Activated naive CD8-positive, alpha-beta T cell treated with anti-CD3 and anti-CD28 coated beads, Interleukin-2, amount 50 U/mL, for 16 hours (primary cell): ENCODE results near the gene DUSP8.

ENCODE experiments used
- DNase-seq: peaks from one replicate; pipeline ENCODE4 v3.0.0-alpha.2; 2020; ENCODE audit warnings: low read depth, low spot score

DUSP8 gene

DNA sequence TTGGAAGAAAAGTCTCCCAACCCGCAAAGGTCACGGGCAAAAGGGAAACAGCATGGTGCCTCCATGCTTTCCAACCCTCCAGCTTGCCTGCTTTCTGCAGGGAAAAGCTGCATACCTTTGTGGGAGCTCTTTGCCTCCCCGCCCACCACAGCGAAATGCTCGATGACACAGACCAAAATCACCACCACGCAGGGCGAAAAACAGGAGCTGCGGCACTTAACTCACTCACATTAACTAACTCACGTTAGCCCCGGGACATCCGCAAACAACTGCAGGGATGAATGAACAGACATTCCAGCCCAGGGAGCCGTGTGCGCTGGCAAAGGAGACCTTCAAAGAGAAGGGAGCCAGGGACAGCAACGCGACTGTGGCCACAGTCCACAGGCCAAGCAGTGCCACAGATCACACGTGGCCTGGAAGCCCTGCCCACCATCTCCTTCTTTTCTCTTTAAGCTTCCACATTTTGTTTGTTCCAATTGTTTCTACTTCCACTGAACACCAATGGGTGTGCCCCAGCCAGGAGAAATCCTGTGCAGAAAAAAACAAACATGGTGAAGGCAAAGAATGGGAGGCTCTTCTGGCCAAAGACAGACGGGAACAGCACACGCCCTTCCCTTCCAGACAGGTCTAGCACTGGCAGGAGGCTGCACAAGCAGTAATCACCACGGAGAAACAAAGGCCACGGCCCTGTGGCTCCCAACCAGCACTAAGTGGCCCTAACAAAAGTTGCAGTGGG is 39.3 kb downstream of the DUSP8 start:
- no peak for DNase-seq

DNA sequence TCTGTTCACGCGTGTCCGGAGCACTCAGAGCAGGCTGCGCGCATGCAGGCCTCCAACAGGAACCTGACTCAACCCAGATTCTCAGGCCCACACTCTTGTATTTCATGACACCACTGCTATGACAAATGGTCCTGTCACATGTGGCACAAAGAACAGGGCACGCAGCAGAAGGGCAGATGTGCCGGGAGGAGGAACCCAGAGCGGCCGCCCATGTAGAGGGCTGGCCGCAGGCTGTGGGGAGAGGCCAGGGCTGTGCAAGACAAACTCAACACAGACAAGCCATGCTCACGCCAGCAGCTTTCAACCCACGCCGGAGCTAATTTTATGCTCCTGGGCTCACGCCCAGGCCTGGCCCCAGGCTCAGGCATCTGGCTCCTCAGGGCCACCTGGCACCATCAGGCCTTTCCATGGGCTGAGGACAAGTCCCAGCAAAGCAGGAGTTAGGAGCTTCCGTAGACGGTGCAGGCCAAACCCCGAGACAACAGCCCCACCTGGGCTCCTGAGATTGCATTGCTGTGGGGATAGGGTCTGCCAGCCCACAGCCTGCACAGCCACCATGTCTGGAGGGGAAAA is 40.0 kb downstream of the DUSP8 start:
- DNase-seq: no peak

DNA sequence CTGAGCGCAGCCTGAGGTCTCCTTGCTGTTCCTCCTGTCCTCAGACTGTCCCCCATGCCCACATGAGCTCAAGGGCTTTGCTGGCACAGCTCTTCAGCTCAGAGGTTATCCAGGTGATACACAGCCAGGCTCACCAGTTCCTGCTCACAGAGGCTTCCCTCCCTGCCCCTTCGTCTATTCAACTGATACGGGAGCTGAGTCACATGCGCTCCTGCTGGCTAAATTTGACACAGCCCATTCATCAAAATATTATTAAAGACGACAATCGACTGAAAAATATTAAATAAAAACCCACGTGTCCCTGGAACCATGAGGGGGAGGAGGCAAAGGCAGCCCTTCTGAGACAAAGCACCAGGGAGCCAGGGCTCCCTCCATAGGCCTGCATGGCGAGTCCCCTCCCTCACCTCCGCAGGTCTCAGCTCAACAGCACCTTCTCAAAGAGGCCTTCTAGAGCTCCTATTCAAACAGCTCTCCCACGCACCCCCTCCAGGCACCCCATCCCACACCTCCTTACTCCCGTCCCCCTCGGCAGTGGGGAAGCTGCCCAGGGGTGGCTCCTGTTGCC is 40.5 kb downstream of the DUSP8 start:
- DNase-seq: no peak

DNA sequence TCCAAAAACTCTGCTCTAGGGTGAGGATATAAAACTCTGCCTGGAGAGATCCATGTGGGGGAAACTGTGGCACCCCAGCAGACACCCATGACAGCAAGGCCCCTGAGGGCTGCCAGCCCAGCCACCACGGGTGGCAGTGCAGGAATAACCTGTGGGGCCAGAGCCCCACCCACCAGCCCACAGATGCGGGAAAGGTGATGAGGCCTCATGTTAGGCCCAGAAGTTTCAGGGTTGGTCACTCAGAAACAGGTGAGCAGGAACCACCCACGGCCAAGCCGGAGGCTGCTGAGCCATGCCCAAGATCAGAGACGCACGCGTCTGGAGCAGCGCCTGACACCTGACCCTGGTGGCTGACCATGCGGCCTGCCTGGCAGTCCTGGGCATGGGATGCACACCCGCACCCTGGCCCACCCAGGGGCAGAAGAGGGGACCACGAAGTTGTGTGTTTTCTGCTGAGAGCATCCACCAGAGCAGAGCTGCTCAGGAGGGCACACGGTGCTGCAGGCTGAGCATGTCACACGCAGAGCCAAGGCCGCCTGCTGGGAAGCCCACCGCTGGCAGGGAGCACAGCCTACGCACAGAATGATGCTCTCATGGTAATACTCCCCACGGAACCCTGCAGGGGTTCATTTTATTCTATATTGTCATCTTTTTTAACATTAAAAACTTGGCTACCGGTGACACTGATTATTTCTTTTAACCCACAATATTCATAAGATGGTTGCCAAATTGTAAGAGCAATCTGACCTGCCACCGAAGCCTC is 41.2 kb downstream of the DUSP8 start:
- no peak for DNase-seq

DNA sequence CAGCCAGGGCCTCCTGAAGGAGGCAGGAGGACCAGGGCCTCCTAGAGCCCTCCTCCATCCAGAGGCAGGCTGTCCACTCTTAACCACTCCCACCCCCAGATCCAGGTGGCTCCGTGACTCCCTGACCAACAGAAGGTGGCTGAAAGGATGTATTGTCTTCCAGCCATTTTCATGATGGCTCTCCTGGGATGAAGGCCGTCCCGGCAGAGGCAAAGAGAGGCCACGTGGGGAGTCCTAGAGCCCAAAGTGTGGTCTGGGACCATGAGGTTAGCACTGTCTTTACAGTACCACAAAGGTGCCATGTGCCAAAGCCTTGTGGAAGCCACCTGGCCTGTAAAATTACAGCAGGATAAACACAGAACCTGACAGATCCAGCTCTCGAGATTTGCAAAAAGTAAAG is 42.3 kb downstream of the DUSP8 start:
- DNase-seq: no peak

DNA sequence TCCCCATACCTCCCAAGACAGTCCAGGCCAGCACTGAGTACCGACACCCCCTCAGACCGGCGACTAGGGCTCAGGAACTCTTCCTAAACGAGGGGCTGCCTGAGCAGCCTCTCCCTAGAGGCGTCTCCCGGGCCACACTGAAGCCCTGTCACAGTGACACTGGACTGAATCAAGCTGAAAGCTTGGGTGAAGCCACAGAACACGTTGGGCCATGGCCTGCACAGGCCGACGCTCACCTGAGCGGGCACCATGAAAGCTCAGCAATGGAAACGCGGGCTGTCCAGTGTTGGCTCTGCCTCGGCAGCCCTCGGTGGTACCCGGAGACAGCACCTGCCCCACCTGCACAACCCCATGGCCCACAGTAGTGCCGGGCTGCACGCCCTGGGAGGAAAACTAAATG is 42.8 kb downstream of the DUSP8 start:
- DNase-seq: no peak

DNA sequence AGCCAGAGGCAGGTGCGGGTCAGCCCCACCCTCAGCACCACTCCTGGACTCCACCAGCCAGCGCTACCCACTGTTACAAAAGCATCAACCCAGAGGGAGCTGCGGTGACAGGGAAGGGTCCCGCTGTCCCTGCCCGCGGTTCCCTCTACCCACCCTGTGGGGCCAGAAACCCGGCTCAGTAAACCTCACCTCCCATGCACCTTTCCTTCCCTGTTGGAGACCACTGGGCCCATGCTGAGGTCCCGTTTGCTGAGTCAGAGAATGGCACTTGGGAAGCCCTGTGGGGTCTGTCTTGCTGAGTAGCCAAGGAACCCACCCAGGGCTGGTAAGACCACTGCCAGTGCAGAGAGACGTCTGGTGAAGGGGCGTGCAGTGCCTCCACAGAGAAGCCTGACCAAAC is 43.4 kb downstream of the DUSP8 start:
- no peak for DNase-seq

DNA sequence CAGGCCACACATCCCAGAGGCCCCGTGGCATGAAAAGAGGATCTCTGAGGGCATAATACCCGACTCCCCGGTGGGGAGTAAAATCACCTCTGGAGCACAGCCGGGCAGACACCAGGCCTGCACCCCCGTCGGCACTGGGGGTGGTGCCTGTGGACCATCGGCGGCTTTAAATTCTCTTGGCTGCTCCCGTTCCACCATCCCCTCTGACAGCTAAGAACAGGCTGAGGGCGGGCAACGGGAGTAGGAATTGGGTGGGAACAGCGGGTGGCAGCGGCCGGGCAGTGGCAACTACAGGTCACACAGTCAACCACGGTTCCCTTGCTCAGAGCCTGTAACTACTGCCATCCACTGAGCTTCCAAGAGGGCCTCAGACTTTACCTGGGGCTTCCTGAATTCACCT is 45.3 kb downstream of the DUSP8 start:
- no peak for DNase-seq

DNA sequence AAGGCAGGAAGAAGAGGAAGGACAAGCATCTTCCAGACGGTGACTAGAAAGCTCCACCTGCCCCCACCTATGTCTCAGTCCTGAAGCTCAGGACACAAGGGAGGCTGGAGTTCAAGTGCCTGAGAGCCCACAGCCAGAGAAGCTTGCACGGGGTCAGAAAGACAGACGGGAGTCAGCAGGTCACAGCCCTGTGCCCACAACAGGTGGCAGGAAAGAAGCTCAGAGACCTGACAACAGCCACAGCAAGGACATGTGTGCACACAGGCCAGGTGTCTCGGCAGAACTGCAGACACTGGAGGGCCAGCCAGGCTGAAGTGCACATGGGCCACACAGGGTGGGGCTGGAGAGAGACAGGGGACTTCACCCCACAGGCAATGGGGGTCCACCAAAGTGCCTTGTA is 48.3 kb downstream of the DUSP8 start:
- no peak for DNase-seq

DNA sequence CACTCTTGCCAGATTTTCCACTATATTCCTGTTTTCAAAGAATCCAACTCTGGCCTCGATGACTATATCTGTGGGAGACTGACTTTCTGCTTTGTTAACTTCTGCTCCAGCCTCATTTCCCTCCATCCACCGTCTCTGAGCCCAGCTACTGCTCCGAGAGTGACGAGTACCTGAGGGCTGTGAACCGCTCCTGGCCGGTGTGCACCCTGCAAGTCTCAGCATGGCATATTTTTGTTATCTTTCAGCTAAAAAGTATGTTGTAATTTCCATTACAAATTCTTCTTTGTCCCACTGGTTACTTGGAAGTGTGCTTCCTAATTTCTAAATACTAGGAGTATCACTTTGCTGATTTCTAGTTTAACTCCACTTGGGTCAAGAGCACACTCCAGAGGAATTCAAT is 49.0 kb downstream of the DUSP8 start:
- DNase-seq: no peak

DNA sequence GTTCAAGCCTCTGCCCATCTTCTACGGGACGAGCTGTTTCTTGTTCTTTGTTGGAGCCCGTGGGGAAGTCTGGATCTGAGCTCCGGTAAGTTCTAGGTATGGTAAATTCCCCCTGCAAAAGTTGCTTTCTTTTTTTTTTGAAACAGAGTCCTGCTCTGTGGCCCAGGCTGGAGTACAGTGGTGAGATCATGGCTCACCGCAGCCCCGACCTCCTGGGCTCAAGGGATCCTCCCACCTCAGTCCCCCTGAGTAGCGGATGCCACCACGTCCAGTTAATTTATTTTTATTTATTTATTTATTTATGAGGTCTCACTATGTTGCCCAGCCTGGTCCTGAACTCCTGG is 50.0 kb downstream of the DUSP8 start:
- no peak for DNase-seq

DNA sequence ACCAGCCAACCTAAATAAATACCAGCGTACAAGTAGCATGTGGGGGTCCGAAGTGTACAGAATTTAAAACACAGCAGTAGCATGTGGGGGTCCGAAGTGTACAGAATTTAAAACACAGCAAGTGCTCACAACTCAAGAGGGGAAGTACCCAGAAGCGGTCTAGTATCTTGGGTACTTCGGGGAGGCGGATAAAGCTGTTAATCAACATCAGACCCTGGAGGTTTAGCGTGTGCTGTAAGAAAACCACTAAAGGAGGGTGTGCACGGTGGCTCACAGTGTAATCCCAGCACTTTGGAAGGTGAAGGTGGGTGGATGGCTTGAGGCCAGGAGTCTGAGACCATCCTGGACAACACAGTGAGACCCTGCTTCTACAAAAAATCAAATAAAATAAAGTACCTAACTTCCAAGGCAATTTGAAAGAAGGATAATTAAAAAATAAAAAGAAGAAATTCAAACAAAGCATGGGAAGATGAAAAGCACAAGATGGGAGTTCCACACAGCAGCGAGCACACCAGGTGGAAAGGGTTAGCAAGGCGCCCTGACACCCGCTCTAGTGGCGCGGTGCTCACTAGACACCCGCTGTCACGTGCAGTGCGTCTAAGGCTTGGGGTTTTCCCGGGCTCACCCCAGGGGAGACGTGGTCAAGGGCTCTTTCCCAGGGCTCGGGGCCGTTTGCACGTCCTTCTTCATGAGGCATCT is 50.5 kb downstream of the DUSP8 start:
- DNase-seq: no peak

DNA sequence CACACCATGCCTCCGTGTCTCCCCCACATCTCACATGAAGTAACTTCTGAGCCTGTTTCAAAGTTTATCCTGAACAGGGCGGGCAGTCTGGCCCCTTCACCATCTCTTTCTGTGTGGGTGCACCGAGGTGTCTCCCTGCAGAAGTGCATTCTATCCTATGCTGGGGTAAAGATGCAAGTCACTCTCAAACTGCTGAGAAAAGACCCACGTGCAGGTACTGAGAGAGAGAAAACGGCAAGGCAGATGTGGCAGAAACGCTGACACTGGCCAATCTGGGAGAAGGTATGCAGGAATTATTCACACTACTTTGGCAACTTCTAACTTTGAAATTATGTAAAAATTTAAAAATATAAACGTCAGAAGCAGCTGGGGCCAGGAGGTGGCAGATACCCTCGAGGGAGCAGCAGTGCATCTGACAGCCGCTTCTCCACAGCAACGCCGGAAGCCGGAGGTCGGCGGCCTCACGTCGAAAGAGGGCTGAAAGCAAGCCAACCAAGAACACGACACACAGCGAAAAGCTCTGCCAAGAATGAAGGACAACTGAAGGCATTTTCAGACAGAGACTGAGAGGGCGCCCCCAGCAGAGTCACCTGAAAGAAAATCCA is 51.3 kb downstream of the DUSP8 start:
- DNase-seq: no peak

DNA sequence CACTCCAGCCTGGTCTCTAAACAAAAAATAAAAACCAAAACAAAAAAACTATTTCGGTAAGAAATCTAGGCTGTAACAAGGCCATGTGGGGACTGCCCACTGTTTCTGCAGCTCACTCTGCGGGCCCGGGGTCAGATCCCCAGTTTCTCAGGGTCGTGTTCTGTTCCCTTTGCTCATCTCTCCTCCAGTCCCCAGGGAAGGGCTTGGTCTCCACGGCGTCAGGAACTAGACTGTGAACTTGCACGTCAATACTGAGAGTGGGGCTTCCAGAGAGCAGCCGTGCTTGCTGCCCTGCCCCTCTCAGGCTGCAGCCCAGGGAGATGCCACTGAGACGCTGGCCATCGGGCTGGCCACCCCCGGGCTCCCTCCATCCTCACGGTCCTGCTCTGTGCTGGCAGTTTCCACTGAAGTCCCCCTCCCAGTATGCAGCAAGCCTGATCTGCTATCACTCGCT is 51.8 kb downstream of the DUSP8 start:
- no peak for DNase-seq

DNA sequence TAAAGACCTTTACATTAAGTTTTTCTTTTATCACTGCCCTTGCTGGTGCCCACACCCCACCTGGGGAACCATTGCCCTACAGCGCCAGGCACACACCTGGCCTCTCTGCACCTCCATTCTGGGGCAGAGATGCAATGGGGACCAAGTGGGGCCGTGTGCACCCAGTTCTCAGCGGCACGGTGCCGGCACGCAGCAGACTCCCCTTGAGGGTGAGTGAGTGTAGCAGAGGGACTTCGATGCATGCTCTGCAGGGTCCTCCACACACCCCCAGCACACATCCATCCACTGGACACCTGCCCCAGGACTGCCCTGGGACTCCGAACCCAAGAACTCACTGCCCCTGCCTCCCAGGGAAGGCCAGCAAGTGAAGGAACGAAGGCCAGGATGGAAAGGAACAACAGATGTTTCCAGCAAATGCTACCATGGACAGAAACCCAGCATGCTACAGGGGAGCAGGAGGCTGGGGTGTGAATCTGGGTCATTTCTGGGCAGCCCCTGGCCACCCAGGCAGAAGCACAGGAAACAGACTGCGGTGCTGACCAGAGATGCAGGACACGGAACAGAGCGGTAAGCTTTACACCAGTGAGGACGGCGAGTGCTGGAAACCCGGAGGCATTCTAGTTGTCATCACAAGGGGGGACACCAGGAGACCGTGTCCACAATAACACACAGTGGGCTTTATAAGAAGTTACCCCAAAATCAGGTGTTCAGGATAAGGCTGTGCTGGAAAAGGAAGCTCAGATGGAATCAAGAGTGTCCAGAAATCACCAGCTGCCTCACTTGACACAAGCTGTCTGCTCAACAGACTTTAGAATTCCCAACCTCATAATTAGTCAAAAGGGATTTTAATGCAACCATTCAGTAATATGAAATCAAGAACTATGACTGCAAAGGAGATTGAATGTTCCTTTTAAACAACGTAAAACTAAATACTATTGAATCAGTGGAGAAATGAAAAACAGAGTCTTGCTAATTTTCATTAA is 52.8 kb downstream of the DUSP8 start:
- DNase-seq: no peak

DNA sequence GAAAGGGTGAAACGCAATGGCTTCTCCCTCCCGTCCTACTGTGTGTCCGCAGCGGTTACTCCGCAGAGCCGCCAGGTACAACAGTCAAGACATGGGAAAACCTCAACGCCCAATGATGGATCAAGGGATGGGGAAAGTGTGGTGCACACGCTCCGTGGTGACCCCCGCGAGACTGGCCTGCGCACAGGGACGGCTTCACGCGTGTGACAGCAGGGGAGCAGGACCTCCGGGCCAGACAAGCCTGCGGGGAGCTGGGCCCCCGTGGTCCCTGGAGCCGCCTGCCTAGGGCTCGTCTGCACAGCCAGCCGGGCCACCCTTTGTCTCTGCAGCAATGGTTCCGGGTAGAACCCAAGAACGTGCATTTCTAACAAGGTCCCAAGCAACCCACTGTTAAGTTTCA is 53.8 kb downstream of the DUSP8 start:
- DNase-seq: no peak

DNA sequence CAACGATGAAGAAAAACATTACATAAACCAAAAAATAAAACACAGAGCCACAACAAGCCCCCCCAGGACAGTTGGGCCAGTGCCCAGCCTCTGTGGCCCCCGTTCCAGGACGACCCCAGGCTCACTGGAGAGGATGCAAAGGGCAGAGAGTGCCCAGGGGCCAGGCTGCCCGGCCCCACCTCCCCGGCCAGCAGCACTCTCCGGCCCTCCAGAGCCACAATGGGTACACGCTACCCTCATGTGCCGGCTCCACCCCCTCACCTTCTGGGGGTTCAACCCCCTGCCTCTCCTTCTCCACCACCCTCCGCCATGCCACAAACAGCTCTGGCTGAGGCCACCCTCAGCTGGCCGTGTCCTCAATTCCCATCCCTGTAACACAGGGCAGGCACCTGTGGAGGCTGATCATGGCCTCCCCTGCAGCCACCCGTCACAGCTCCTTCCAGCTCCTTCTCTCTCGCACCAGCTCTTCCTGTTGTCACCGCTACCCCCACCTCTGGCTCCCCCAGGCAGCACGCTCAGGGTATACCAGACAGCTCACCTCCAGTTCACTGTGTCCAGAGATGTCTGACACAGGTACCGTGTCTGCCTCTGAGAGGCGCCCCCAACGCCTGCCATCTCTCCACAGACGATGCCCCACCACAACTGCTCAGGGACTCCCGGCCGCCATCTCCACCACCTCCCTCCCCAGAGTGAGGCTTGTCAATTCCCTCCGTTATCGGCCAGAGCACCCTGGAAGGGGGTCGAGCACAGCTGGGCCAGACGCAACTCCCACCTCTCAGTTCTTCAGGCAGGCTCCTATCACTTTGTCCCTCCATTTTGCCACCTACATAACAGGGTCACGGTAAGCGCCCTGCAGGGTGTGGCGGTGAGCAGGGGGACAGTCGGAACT is 54.7 kb downstream of the DUSP8 start:
- no peak for DNase-seq

DNA sequence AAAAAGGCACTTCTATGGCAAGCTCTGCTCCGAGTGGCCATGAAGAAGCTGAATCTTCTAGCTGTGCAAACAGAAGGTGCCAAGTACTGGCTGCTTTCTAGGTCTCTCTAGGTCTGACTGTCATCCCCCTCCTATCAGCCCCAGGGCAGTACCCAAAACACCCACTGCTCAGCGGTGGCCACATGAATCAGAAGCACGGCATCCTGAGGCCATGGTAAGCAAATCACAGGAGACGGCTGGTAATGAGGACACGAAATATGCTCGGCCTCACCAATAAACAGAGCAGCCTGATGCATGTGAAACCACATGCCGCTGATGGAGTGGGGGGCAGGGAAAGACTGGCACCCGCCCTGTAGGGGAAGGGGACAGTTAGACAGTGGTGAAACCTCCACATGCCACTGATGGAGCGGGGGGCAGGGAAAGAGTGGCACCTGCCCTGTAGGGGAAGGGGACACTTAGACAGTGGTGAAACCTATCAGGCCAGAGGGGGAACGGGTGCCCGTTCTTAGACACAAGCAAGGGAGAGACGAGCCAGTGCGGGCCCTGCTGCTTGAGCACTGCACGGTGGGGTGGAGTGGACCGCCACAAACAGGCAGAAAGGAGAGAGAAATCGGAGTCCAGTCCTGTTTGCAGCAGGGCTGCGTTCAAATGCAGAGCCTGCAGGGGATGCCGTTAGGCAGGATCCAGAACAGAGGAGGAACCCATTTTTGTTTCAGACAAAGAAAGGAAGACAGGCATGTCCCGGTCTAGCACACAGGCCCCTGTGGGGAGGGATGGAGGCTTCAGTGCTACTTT is 55.6 kb downstream of the DUSP8 start:
- no peak for DNase-seq
